ENCODE data around the gene NDC1.
A peak's percentile ranks its signal among the peaks of the same experiment; 100 is the strongest.

NDC1 gene

DNA sequence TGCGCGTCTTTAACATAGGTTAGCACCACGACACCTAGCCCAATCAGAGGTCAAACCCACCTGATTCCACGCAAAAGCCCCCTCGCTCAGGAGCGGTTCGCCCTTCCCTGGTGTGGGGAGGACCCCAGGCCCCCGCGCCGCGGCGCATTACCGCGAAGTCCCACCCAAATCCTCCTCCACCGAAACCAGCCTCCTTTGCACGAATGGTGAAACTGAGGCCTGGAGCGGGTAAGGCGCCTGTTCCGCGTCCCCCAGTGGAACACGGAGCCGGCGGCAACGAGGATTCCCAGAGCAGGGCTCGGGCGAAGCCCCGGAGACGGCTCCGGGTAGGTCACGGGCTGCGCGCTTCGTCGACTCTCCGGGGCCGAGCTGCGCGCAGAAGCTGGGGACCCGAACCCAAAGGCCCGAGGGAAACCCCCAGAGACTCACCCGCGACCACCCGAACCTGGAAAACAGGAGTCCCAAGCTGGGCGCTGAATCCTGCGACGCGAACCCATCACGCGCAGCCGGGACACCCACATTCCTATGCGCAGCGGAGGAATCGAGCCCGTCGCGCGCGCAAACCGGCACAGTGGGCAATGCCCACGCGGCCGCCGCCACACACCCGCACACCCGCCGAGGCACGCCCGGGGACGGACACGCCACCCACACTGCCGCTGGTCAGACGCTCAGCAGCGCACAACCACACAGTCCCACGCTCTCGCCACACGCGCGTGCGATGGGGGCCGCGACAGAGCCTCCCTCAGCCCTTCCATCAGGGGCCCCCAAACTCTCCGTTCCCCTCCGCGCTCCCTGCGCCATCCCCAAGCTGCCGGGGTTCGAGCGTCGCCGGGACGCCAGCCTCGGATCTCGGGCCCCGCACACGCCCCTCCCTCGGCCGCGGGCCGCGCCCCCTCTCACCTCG, 99.6 kb downstream of the NDC1 start:
- TF ChIP-seq, protein P1, sequence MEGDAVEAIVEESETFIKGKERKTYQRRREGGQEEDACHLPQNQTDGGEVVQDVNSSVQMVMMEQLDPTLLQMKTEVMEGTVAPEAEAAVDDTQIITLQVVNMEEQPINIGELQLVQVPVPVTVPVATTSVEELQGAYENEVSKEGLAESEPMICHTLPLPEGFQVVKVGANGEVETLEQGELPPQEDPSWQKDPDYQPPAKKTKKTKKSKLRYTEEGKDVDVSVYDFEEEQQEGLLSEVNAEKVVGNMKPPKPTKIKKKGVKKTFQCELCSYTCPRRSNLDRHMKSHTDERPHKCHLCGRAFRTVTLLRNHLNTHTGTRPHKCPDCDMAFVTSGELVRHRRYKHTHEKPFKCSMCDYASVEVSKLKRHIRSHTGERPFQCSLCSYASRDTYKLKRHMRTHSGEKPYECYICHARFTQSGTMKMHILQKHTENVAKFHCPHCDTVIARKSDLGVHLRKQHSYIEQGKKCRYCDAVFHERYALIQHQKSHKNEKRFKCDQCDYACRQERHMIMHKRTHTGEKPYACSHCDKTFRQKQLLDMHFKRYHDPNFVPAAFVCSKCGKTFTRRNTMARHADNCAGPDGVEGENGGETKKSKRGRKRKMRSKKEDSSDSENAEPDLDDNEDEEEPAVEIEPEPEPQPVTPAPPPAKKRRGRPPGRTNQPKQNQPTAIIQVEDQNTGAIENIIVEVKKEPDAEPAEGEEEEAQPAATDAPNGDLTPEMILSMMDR (IDR thresholded peaks at IDR 0.05; ENCODE audit: borderline replicate concordance, insufficient read depth, low read depth, low read length): no peak
- peak overlapping the region; percentile 40 for H3K4me3 ChIP-seq (ENCODE audit: low read depth, low read length)

DNA sequence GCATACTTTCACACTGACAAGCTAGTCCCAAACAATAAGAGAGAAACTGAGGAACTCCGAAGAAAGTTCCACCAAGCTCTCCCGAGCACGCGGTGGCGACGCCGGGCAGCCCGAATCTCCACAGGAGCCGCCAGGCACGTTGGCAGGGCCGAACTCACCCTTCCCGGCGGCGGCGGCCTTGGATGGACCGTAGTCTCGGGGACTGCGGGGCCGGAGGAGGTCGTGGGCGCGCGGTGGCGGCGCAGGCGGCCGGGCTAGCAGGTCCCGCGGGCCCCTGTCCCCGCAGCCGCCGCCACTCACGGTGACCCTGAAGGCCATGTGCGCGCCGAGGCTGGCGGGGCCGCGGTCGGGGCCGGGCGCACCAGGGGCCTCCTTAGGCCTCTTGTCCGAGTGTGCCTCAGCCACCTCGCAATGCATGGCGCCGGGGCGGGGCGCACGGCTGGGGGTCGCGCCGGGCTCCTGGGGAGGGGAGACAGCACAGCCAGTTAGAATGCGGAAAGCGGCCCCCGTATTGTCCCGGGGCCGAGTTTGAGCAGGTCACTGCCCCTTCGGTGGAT, 100.4 kb downstream of the NDC1 start:
- TF ChIP-seq, protein P1 (IDR thresholded peaks at IDR 0.05; ENCODE audit: borderline replicate concordance, insufficient read depth, low read depth, low read length): no peak
- no peak overlapping the region for H3K4me3 ChIP-seq (ENCODE audit: low read depth, low read length)

DNA sequence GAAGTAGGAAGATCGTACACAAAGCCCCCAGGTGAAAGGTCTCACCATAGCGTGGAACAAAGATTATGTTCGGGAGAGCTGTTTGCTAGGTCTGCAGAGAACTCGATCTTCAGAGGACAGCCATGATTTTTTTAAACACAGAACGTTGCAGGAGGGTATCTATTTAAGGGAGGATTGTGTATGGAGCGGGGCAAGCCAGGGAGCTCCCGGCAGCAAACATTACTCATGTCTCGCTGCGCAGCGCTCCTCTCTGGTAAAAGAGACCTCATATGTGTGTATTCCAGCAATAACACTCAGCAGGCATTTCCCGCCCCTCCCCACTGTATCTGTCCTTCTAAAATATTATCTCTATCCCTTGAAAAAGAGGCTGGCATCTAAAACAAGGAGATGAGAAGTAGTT, 101.8 kb downstream of the NDC1 start:
- no peak overlapping the region for H3K4me3 ChIP-seq (ENCODE audit: low read depth, low read length)
- TF ChIP-seq, protein P1 (IDR thresholded peaks at IDR 0.05; ENCODE audit: borderline replicate concordance, insufficient read depth, low read depth, low read length): no peak

DNA sequence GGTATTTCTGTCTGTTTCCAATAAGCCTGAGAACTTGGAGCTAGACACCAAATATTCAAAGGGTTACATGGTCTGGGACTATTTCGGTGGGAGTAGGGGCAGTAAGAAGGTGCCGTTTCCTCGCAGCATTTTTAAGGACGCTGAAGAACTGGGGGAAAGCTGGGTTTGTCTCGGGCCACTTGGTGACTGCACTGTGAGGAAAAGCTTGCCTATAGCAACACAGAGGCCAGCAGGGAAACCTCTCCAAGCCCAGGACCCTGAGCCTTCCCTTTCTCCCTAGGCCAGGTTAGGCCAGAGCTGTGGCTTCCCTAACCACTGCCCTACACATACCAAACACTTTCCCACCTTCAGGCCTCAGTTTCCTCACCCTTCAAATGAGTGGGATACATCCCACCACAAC, 102.4 kb downstream of the NDC1 start:
- H3K4me3 ChIP-seq (ENCODE audit: low read depth, low read length): no peak overlapping the region
- TF ChIP-seq, protein P1 (IDR thresholded peaks at IDR 0.05; ENCODE audit: borderline replicate concordance, insufficient read depth, low read depth, low read length): no peak

DNA sequence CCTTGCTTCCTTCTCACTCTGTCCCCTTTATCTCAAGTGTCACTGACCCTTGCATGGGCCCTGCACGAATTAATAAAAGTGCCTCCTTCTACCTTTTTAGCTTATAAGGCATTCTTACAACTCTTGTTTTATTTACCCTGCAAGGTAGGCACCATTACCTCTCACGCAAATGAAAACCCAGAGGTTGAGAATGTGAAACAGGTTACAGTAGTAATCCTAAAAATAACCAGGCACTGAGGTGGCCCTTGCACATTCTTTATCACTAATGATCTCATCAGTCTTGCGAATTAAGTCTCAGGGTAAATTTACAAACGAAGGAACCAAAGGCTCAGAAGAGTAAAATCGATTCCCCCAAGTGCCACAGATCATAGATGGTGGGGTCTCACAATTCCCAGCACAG, 102.8 kb downstream of the NDC1 start:
- TF ChIP-seq, protein P1 (IDR thresholded peaks at IDR 0.05; ENCODE audit: borderline replicate concordance, insufficient read depth, low read depth, low read length): no peak
- H3K4me3 ChIP-seq (ENCODE audit: low read depth, low read length): no peak overlapping the region

DNA sequence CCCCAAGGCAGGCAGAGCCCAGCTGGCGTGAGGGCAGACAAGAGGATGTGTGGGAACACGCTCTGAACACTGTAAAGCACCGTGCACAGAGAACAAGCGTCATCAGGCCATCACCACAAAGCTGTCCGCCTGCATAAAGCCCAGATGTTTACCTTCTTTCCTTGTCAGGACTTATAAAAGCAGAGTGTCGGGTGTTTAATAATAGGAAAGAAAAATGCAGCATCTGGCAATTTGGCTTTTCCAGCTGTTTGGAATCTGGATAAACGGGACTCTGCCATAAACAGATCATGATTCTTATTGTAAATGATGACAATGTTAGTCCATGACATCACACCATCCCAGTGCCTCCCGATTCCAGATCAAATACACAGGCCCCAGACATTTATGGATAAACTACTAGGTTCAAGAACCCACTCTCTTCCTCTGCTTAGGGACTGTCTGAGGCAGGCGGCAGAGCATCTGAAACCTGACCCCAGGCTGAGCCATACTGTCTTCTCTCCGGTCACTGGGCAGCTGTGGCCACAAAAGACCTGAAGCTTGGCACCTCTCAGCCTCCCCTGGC, 103.4 kb downstream of the NDC1 start:
- no peak overlapping the region for H3K4me3 ChIP-seq (ENCODE audit: low read depth, low read length)
- TF ChIP-seq, protein P1 (IDR thresholded peaks at IDR 0.05; ENCODE audit: borderline replicate concordance, insufficient read depth, low read depth, low read length): no peak

All from GM12875 (cell line).